Muscle layer of duodenum (tissue), 2 donors: ENCODE results near the gene NRXN3.

ENCODE experiments used
- H3K27ac ChIP-seq: one replicate; pipeline ENCODE4 v1.7.0; 2013; ENCODE audit warnings: mild to moderate bottlenecking, low read length
- H3K27me3 ChIP-seq: one replicate; pipeline ENCODE4 v1.7.0; 2013; ENCODE audit warnings: low read depth, mild to moderate bottlenecking, control low read depth, low read length
- H3K36me3 ChIP-seq, 2 donors: one replicate each; pipeline ENCODE4 v1.7.0; 2013; ENCODE audit warnings: low read length in 2 of 2, control low read depth in 1 of 2, mild to moderate bottlenecking in 1 of 2; ENCODE audit not compliant: insufficient read depth in 2 of 2, control insufficient read depth in 1 of 2
- H3K4me1 ChIP-seq, 2 donors: one replicate each; pipeline ENCODE4 v1.7.0; 2013; ENCODE audit warnings: low read length in 2 of 2, mild to moderate bottlenecking in 2 of 2, control low read depth in 1 of 2, moderate library complexity in 1 of 2; ENCODE audit not compliant: insufficient read depth in 2 of 2, control insufficient read depth in 1 of 2
- H3K4me3 ChIP-seq, 2 donors: one replicate each; pipeline ENCODE4 v1.7.0; 2013; ENCODE audit warnings: low read length in 2 of 2, low read depth in 1 of 2, mild to moderate bottlenecking in 1 of 2
- H3K9me3 ChIP-seq, 2 donors: one replicate each; pipeline ENCODE4 v1.7.0; 2013; ENCODE audit warnings: low read length in 2 of 2, control low read depth in 1 of 2, mild to moderate bottlenecking in 1 of 2; ENCODE audit not compliant: control insufficient read depth in 1 of 2
- donor health status: healthy.

The NRXN3 gene

GRCh38 chr14:78657451-78657850 lies 487.3 kb downstream of the NRXN3 start:
- Histone ChIP-seq H3K4me3 (no peak overlapping the region), H3K27me3 (no peaks in the 10 kb centered on the region), H3K36me3 (no peaks in the 10 kb centered on the region), H3K9me3 (no peaks in the 10 kb centered on the region), H3K4me1 (no peaks in the 10 kb centered on the region), H3K27ac (no peak overlapping the region)

DNA sequence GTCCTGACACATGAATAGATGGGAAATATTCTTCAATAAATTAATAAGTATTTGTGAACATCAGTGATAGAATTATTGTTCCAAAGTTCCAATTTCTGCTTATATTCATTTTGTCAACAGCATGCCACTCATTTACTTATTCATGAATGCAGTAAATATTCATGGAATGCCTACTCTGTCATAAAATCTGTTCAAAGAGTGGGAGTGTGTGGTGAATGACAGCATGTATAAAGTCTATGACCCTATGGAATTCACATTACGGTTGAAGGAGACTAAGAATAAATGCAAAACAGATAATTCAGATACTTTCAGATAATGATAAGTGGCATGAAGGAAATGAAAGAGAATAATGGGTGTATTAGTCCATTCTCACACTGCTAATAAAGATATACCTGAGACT lies 494.7 kb downstream of the NRXN3 start:
- H3K27ac ChIP-seq, result no peak overlapping the region
- H3K4me1 ChIP-seq, result no peaks in the 10 kb centered on the region
- H3K27me3 ChIP-seq, result no peaks in the 10 kb centered on the region
- H3K36me3 ChIP-seq, result no peaks in the 10 kb centered on the region
- no peaks in the 10 kb centered on the region for H3K9me3 ChIP-seq
- H3K4me3 ChIP-seq, result no peak overlapping the region

GRCh38 chr14:78666336-78667056 lies 496.3 kb downstream of the NRXN3 start:
- H3K27ac ChIP-seq, result no peak overlapping the region
- H3K4me1 ChIP-seq, result no peaks in the 10 kb centered on the region
- H3K36me3 ChIP-seq, result no peaks in the 10 kb centered on the region

DNA sequence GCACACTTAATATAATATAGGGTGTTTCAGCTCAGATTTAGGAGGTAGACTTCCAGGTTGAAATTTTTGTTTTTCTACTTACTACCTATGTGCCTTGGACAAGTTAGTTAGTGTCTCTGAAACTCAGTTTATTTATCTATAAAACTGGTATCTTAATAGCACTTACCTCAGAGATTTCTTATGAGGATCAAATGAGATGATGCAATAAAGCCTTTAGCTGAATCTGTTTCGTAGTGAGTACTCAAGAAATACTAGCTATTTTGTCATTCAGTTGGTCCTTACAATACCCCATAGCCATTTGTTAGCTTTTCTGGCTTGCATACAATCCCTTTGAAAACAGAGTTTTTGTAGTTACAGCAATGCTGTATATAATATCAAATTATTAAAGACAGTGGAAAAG lies 497.0 kb downstream of the NRXN3 start:
- Histone ChIP-seq H3K9me3 (no peaks in the 10 kb centered on the region), H3K27ac (no peak overlapping the region), H3K4me3 (no peak overlapping the region), H3K36me3 (no peaks in the 10 kb centered on the region), H3K4me1 (no peaks in the 10 kb centered on the region), H3K27me3 (no peaks in the 10 kb centered on the region)

More at GRCh38 chr14:78666336-78667056, 496.3 kb downstream of the NRXN3 start:
- H3K9me3 ChIP-seq, result no peaks in the 10 kb centered on the region
- no peak overlapping the region for H3K4me3 ChIP-seq
- H3K27me3 ChIP-seq, result no peaks in the 10 kb centered on the region

- Histone ChIP-seq H3K27ac (no peak overlapping the region), H3K27me3 (no peaks in the 10 kb centered on the region), H3K36me3 (no peaks in the 10 kb centered on the region), H3K4me3 (no peak overlapping the region), H3K9me3 (no peaks in the 10 kb centered on the region), H3K4me1 (no peaks in the 10 kb centered on the region)
Measured at GRCh38 chr14:78673845-78674244, 503.7 kb downstream of the NRXN3 start.

- Histone ChIP-seq H3K27ac (no peak overlapping the region), H3K4me3 (no peak overlapping the region), H3K27me3 (no peaks in the 10 kb centered on the region), H3K4me1 (no peaks in the 10 kb centered on the region), H3K36me3 (no peaks in the 10 kb centered on the region), H3K9me3 (no peaks in the 10 kb centered on the region)
Measured at GRCh38 chr14:78674820-78675219, 504.6 kb downstream of the NRXN3 start.

GRCh38 chr14:78683206-78683605 lies 513.0 kb downstream of the NRXN3 start:
- Histone ChIP-seq H3K9me3 (no peaks in the 10 kb centered on the region), H3K36me3 (no peaks in the 10 kb centered on the region), H3K4me3 (no peak overlapping the region), H3K27me3 (no peaks in the 10 kb centered on the region), H3K4me1 (no peaks in the 10 kb centered on the region), H3K27ac (no peak overlapping the region)

- no peaks in the 10 kb centered on the region for H3K36me3 ChIP-seq
- H3K27me3 ChIP-seq, result no peaks in the 10 kb centered on the region
- no peaks in the 10 kb centered on the region for H3K9me3 ChIP-seq
- H3K27ac ChIP-seq, result no peak overlapping the region
- H3K4me1 ChIP-seq, result no peaks in the 10 kb centered on the region
- H3K4me3 ChIP-seq, result no peak overlapping the region
Measured at GRCh38 chr14:78683981-78684380, 513.8 kb downstream of the NRXN3 start.

- H3K27ac ChIP-seq, result no peak overlapping the region
- no peaks in the 10 kb centered on the region for H3K4me1 ChIP-seq
- no peaks in the 10 kb centered on the region for H3K36me3 ChIP-seq
- H3K4me3 ChIP-seq, result no peak overlapping the region
- no peaks in the 10 kb centered on the region for H3K9me3 ChIP-seq
- no peaks in the 10 kb centered on the region for H3K27me3 ChIP-seq
Measured at GRCh38 chr14:78688503-78688902, 518.3 kb downstream of the NRXN3 start.

DNA sequence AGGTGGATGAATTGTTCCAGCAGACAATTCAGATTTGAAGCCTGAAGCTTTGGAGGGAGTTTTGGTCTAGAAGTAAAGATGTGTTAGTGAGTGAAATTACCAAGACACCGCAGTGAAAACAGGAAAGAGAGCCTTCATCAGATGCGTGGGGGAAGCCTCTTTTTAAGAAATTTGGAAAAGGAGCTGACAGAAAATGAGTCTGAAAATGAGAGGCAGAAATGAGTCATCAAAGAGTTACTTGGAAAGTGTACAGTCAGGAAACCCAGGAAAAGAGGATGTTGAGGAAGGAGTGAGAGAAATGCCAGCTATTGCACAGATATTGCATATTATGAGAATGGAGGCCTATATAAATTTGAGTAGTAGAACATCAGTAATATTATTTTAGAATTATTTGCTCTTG lies 520.7 kb downstream of the NRXN3 start:
- Histone ChIP-seq H3K27ac (no peak overlapping the region), H3K4me1 (no peaks in the 10 kb centered on the region), H3K4me3 (no peak overlapping the region), H3K9me3 (no peaks in the 10 kb centered on the region), H3K36me3 (no peaks in the 10 kb centered on the region), H3K27me3 (no peaks in the 10 kb centered on the region)

DNA sequence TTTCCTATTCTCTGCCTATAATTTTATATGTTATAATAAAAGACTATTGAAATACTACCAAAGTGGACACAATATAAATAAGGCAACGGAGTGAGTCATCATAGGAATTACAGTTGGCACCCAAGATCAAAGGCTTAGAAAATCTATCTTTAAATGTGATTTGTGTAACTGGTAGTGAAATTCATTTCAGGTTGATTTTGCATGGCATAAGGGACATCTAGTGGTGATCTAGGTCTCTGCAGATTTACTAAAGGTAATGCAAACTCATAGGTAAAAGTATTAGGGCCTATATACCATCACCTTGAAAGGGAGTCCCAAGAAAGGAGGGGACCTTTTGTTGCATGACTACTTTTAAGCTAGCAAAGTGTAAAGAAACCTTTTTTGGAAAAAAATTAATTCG lies 527.2 kb downstream of the NRXN3 start:
- H3K9me3 ChIP-seq, result no peaks in the 10 kb centered on the region
- H3K36me3 ChIP-seq, result no peaks in the 10 kb centered on the region
- no peaks in the 10 kb centered on the region for H3K27me3 ChIP-seq
- H3K27ac ChIP-seq, result no peak overlapping the region
- H3K4me1 ChIP-seq, result no peaks in the 10 kb centered on the region
- no peak overlapping the region for H3K4me3 ChIP-seq

- no peaks in the 10 kb centered on the region for H3K9me3 ChIP-seq
- H3K4me1 ChIP-seq, result no peaks in the 10 kb centered on the region
- H3K27ac ChIP-seq, result no peak overlapping the region
- no peaks in the 10 kb centered on the region for H3K27me3 ChIP-seq
- H3K36me3 ChIP-seq, result no peaks in the 10 kb centered on the region
- H3K4me3 ChIP-seq, result no peak overlapping the region
Measured at GRCh38 chr14:78698991-78699390, 528.8 kb downstream of the NRXN3 start.
